Suprapubic skin (tissue), 4 donors: ENCODE measurements around the gene CHST15. TPM values are rescaled to one million over a fixed set of nuclear protein-coding genes. Genes with fewer than 3 reads are reported as not detected.

Source experiments
- DNase-seq, 2 donors: peaks; one replicate each; pipeline ENCODE4 v3.0.0-alpha.2; 2019; ENCODE audit warnings: low spot score in 2 of 2
- H3K27ac ChIP-seq: fragments of 200-600 bp; sonication (generic); one replicate; pipeline ENCODE4 v1.5.1; 2019
- H3K27me3 ChIP-seq: fragments of 200-600 bp; sonication (generic); one replicate; pipeline ENCODE4 v1.5.1; 2019
- H3K36me3 ChIP-seq: fragments of 200-600 bp; sonication (generic); one replicate; pipeline ENCODE4 v1.5.1; 2019
- H3K4me1 ChIP-seq: fragments of 200-600 bp; sonication (generic); one replicate; pipeline ENCODE4 v1.5.1; 2019
- H3K4me3 ChIP-seq: fragments of 200-600 bp; sonication (generic); one replicate; pipeline ENCODE4 v1.5.1; 2019; ENCODE audit warnings: mild to moderate bottlenecking
- H3K9me3 ChIP-seq: fragments of 200-600 bp; sonication (generic); one replicate; pipeline ENCODE4 v1.5.1; 2019
- CTCF ChIP-seq, 2 donors: fragments of 200-600 bp in 1 of 2; fragments of 450-650 bp in 1 of 2; sonication (generic) in 1 of 2; IDR thresholded peaks; one replicate each; pipeline ENCODE4 v1.5.1; 2016 to 2019; ENCODE audit warnings: antibody characterized with exemption in 2 of 2, mild to moderate bottlenecking in 1 of 2, moderate library complexity in 1 of 2
- EP300 ChIP-seq: sonication (generic); formaldehyde crosslinking; IDR thresholded peaks from one replicate; pipeline ENCODE4 v1.6.1; 2017; ENCODE audit warnings: antibody characterized with exemption
- POLR2A ChIP-seq, 2 donors: fragments of 450-650 bp; IDR thresholded peaks; one replicate each; pipeline ENCODE4 v1.6.1; 2017; ENCODE audit warnings: antibody characterized with exemption in 2 of 2, mild to moderate bottlenecking in 2 of 2, moderate library complexity in 2 of 2
- POLR2AphosphoS5 ChIP-seq, 3 donors: sonication (generic); formaldehyde crosslinking; IDR thresholded peaks; one replicate each; pipeline ENCODE4 v1.6.1; 2017; ENCODE audit warnings: antibody characterized with exemption in 3 of 3
- WGBS: methylation state at CpG from one replicate; pipeline ENCODE4 v1.1.5; 2018; 5-methylcytosine and 5-hydroxymethylcytosine counted together
- total RNA-seq, 4 donors: library from RNA; depleted of rRNA; stranded (reverse); fragments of >200 nt; gene quantifications; one replicate each; pipeline ENCODE4 v1.1.0, GENCODE V29; 2016

Gene CHST15
- total RNA-seq, 4 donors from 2014 or later: 20.6 to 59.1 (median 22.8) TPM

GRCh38 chr10:124084708-124085107, 8.7 kb downstream of the CHST15 start:
- no peak for DNase-seq
- Histone ChIP-seq H3K27me3 (no peaks in the 10 kb centered on the region), H3K4me1 (peaks cover 21% of the 10 kb centered on the region), H3K9me3 (no peaks in the 10 kb centered on the region), H3K36me3 (no peaks in the 10 kb centered on the region), H3K27ac (no peak overlapping the region), H3K4me3 (no peak overlapping the region)
- TF ChIP-seq POLR2A (IDR thresholded peaks at IDR 0.05) (no peak), POLR2AphosphoS5 (IDR thresholded peaks at IDR 0.05) (no peak), CTCF (IDR thresholded peaks at IDR 0.05) (no peak), EP300 (no peak)
- 83% methylated on average over 9 of the region's 9 CpGs for whole genome bisulfite sequencing

- H3K27me3 ChIP-seq: no peaks in the 10 kb centered on the region
- WGBS: 78% methylated on average over 16 of the region's 16 CpGs
- no peak for DNase-seq
- no peaks in the 10 kb centered on the region for H3K36me3 ChIP-seq
- no peaks in the 10 kb centered on the region for H3K9me3 ChIP-seq
- TF ChIP-seq CTCF (IDR thresholded peaks at IDR 0.05): no peak
- no peak for TF ChIP-seq POLR2A (IDR thresholded peaks at IDR 0.05)
- TF ChIP-seq POLR2AphosphoS5 (IDR thresholded peaks at IDR 0.05): no peak
- no peak for TF ChIP-seq EP300
- H3K4me1 ChIP-seq: peaks cover 21% of the 10 kb centered on the region
- no peak overlapping the region for H3K27ac ChIP-seq
- no peak overlapping the region for H3K4me3 ChIP-seq
Observed at GRCh38 chr10:124083740-124084397, 9.5 kb downstream of the CHST15 start.

GRCh38 chr10:124083047-124083739, 10.2 kb downstream of the CHST15 start:
- no peak overlapping the region for H3K4me3 ChIP-seq
- H3K4me1 ChIP-seq: peaks cover 16% of the 10 kb centered on the region
- no peaks in the 10 kb centered on the region for H3K9me3 ChIP-seq
- no peak for DNase-seq
- 87% methylated on average over 10 of the region's 10 CpGs for WGBS
- H3K27me3 ChIP-seq: no peaks in the 10 kb centered on the region
- no peak overlapping the region for H3K27ac ChIP-seq
- no peaks in the 10 kb centered on the region for H3K36me3 ChIP-seq
- TF ChIP-seq CTCF (IDR thresholded peaks at IDR 0.05): no peak
- TF ChIP-seq POLR2AphosphoS5 (IDR thresholded peaks at IDR 0.05): no peak
- no peak for TF ChIP-seq POLR2A (IDR thresholded peaks at IDR 0.05)
- no peak for TF ChIP-seq EP300

GRCh38 chr10:124082555-124082954, 10.8 kb downstream of the CHST15 start:
- no peak for DNase-seq
- no peaks in the 10 kb centered on the region for H3K36me3 ChIP-seq
- H3K27me3 ChIP-seq: no peaks in the 10 kb centered on the region
- WGBS: 83% methylated on average over 6 of the region's 6 CpGs
- H3K4me1 ChIP-seq: peaks cover 10% of the 10 kb centered on the region
- H3K4me3 ChIP-seq: no peak overlapping the region
- no peak overlapping the region for H3K27ac ChIP-seq
- H3K9me3 ChIP-seq: no peaks in the 10 kb centered on the region
- TF ChIP-seq CTCF (IDR thresholded peaks at IDR 0.05) (no peak), POLR2AphosphoS5 (IDR thresholded peaks at IDR 0.05) (no peak), POLR2A (IDR thresholded peaks at IDR 0.05) (no peak), EP300 (no peak)

- WGBS: 62% methylated on average over 13 of the region's 13 CpGs
- no peaks in the 10 kb centered on the region for H3K36me3 ChIP-seq
- H3K9me3 ChIP-seq: no peaks in the 10 kb centered on the region
- H3K4me1 ChIP-seq: peaks cover 7% of the 10 kb centered on the region
- no peak for TF ChIP-seq CTCF (IDR thresholded peaks at IDR 0.05)
- no peak for TF ChIP-seq POLR2AphosphoS5 (IDR thresholded peaks at IDR 0.05)
- TF ChIP-seq POLR2A (IDR thresholded peaks at IDR 0.05): no peak
- no peak for TF ChIP-seq EP300
- no peak for DNase-seq
- no peak overlapping the region for H3K4me3 ChIP-seq
- no peak overlapping the region for H3K27ac ChIP-seq
- no peaks in the 10 kb centered on the region for H3K27me3 ChIP-seq
Observed at GRCh38 chr10:124081547-124082140, 11.8 kb downstream of the CHST15 start.
